GM19372 (cell line): Measurements from ENCODE around the gene TLE4.
A peak's percentile ranks its signal among the peaks of the same experiment; 100 is the strongest.

Experiments used
- ATAC-seq: cut with Tn5 transposase; IDR thresholded peaks from one replicate; pipeline ENCODE4 v1.9.1; 2021; ENCODE audit warnings: mild to moderate bottlenecking, low read depth, moderate library complexity; ENCODE audit not compliant: unreplicated experiment

Gene TLE4

DNA sequence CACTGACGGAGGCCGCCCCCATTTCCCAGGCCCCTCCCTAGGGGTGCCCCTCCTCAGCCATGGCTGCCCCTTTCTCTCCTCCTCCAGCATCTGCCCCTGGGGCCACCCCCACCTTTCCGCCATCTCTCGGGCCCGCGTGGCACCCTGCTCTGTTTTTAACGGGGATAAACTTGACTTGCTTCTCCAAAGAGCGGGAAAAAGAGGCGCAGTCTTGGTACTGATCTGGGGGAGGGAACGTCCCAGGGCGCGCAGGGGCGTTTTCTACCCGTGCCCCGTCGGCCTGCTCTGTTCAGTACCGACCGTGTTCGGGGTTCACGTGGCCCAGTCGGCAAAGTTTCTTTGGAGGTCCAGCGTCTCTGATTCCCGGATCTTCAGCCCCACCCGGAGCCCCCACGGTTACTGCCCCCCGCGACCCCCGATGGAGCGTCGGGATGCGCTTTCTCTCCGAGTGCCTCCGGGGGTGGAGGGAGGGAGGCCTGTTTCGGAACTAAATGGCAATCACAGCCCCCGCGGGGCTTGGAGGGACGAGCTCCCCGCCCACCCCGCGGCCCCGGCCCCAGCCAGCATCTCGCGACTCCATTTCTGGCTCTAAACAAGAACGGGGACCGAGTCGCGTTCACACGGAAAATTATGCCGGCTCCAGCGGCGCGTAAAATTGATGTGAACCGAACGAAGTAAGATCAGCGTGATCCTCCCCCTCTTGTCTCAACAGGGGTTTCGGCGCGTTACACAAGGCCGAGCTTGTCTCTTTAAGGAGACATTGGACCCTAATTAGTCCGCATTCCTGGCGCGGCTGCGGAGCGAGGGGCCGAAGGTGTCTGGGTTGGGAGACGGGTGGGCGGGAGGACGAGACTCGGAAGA is 1.1 kb upstream of the TLE4 start:
- peak; percentile 5 for ATAC-seq

DNA sequence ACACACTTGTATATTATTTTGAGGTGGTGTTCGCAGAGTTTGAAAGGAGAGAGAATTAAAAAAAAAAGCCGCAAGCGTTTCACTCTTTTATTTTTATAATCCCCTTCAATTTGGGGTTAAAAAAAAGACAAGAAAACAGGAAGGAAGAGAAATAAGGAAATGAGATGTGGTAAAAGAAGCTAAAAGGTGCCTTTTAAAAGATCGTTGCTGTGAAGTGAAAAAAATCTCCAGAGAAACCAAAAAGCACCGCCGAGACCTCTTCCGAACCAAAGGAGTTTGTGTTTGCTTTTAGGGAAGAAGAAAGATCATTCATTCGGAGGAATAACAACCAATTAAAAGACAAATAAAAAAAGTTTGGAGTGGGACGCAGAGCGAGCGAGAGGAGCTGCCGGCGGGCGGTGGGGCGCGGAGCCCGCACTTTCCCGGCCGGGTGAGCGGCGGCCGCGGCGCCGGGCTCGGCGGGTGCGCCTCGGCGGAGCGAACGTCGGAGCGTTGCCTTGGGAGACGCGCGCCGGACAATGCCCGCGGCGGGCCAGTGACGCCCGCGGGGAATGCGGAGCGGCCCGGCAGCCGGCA is 355 bp downstream of the TLE4 start:
- ATAC-seq, result no peak

DNA sequence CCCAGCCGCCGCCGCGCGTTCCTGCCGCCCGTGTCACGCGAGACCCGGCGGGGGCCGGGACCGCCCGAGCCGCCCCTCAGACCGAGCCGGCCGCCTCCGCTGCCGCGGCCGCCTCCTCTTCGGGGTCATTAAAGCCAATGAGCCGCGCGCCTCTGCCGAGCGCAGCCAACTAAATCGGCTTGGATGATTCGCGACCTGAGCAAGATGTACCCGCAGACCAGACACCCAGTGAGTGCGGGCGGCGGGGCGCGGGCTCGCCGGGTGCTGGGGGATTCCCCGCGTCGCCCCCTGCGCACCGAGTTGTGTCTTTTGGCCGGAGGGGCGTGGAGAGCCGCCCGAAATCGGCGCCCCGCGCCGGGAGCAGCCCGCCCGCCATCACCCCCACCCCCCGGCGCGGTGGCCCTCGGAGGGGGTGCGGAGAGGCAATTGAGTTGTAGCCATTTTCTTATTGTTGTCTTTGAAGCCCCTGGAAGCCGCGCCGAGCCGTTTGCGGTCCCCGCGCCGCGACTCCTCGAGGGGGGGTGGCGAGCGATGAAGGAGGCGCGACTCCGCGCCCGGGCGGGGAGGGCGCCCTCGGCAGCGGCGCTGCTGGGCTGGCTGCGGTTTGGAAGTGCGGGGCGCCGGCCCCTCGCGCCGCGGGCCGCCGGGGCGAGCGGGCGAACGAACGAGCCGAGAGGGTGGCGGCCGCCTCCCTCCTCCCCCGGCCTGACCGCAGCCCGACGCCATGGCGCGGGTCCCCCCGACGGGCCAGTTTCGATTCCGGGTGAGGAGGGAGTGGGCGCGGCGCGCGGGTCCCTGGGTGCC is 1.0 kb downstream of the TLE4 start:
- no peak for ATAC-seq

DNA sequence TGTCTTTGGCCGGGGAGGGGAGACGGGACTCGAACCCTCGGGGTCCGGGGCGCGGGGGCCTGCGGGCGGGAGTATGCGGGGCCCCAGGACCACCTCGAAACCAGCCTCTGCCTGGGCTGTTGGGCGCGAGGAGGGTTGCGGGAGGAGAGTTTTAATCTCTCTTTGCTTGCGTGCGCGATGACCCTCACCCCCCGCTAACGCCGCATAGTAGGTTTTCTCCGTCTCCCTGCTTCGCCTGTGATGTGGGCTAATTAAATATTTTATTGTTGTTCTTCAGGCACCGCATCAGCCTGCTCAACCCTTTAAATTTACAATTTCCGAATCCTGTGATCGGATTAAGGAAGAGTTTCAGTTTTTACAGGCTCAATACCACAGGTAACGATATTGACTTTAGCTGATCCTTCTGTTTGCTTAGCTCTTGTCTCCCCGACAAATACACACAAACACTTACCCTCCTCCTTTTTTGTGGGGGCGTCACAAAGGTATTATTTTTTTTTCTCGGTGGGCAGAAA is 1.7 kb downstream of the TLE4 start:
- ATAC-seq, result no peak

DNA sequence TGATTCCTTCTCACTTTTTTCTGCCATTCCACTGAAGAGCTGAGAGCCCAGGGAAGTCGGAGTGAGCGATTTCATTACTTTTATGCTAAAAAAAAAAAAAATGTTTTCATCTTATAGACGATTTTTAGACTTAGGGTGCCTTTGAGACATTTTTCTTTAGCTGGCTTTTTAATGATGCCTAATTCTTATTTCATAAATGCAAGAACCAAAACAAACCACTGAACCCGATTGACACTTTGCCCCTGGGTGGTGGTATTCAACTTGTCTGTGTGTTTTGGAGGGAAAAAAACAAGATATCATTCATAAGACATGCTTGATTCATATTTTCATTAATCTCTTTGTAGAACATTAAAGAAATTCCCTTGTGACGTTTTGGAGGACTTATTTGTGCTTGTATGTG is 2.4 kb downstream of the TLE4 start:
- ATAC-seq, result no peak

DNA sequence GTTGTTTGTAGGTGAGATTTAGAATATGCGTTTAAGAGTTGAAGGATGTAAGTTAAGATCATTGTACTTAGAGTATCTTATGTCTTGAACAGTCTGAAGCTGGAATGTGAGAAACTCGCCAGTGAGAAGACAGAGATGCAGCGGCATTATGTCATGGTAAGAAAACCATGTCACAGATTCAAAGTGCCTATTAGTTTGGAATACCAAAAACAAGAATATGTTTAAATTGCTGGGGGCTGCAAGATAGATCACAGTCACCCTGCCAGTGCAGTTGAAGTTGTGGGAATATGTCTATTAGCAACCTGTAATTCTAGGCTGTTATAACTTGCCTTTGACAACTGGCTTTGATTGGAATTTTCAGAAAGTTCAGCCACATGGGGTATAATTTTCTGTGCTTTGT is 3.0 kb downstream of the TLE4 start:
- no peak for ATAC-seq

DNA sequence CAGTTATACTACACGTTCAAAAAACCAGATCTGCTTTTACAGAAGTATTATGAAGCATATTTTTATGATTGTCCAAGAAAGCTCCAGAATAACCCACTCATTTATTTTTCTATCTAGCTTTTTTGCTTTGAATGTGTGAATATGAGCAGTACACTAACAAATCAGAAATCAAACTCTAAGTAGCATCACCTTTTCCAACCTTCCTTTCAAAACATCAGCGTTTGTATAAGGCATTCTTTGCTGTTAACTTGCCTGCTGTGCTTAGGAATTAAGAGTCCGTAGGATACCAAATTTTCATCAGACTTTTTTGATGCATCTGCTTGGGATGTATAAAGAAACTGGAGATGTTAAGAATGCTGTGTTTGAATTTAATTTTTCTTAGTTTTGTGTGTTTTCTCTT is 3.8 kb downstream of the TLE4 start:
- ATAC-seq, result no peak

DNA sequence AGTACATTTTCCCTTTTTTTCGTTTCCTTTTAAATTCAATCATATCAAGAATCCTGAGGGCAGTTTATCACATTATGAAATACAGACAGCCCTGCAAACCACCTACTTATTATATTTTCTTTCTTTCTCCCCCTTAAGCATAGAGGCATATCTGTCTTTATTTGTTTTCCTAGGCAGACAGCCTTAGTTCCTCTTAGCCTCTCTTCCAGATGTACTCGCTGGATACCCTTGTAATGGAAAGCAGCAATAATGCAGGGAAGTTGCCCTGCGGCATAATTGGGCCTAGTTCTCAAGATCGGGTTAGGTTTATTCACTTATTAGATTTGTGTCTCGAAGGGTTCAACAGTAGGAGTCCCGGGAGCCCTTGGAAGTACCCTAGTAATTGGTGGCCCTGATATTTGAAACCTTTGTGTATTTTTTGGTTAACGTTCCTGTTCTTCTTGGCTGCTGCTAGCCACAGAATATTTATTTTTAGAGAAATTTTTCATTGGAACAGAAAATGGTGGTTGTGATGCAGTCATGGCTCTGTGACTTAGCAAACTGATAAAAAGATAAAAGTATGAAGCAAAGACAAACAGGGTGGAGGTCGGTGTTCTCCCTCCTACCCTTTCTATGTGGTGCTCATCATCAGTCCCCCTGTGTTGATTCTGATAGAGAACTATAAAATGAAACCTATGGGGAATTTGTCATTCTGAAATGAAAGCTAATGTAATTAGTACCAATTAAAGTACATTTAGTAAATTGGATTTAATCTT is 6.4 kb downstream of the TLE4 start:
- no peak for ATAC-seq

DNA sequence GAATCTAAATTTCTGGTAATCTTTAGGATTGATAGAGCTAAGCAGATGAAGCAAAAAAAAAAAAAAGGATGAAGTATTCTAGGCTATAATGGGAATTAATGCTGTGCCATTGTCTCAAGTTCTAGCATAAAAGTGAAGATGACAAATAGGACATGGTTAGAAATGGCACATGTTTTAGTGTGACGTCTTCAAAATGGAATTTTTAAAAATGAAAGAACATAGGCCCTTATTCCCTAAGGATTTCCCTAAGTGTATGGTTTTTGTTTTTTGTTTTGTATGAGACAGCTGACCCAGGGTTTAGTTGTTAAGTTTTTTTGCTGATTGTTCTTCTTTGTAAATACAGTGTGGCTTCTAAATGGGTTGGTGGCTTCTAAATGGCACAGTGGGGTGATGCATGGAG is 7.1 kb downstream of the TLE4 start:
- no peak for ATAC-seq

DNA sequence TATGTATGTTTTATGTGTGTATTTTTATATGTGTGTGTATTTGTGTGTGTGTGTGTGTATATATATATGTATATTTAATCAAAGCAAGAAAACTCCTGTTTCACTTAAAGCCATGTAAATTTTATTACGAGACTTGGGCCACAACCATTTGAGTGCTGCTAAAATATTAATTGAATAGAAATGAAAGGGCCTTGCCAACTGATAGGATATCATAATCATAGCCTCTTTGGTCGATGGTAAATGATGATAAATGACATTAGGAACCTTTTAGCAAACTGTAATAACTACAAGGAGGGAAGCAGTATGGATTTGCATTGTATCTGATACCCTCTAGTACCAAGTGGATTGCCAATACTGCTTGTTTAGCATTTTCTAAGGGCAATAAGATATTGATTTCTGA is 7.9 kb downstream of the TLE4 start:
- ATAC-seq, result no peak

DNA sequence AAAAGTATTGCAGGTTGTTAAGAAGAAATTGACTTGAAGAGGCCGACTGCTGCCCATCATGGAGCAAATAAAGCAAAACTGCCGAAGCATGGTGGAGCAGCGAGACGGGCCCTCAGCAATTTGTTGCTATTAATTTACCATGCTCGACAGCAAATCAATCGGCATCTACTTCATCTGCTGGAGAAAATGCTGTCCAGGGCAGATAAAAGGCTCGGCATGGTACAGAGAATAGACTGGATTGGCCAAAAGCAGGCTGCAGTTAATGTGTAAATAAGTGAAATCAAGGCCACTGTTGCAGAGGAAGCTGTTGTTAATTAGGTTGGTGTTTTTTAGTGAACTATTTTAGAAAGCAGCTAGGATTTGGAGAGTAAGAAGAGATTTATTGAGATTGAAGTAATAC is 8.3 kb downstream of the TLE4 start:
- ATAC-seq, result no peak

DNA sequence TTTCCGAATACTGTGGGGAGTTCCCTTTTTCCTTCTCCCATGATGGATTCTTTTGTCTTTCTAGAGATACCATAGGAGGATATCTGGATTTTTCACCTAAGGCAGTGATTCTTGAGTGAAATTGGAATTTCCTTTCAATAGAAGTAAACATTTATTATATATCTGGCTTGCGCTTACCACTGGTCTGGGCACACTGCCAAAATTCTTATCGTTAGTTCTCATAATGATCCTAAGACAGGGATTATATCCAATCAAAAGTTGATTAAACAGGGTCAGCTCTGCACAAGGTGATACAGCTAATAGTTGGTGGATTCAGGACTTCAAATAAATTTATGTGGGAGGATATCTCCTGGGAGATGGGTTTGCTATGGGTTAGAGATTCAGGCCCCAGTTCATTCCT is 9.6 kb downstream of the TLE4 start:
- no peak for ATAC-seq

DNA sequence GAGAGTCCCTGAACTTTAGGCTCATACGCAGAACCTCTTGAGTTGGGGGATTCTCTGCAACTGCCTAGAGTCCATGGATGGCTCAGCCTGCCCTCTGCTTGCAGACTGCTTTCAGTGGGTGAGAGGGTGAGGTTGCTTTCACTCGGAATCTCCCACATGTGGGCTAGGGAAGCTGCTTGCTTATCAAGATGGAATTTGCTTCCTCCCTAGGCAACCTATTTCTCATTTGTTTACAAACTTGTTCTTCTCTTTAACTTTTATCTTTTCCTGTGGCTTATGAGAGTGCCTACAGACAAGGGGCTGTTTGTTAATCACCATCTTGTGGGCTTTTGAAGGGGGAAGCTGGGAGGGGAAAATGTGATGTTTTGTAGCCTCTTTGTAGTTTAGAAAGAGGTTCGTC is 10.0 kb downstream of the TLE4 start:
- no peak for ATAC-seq

DNA sequence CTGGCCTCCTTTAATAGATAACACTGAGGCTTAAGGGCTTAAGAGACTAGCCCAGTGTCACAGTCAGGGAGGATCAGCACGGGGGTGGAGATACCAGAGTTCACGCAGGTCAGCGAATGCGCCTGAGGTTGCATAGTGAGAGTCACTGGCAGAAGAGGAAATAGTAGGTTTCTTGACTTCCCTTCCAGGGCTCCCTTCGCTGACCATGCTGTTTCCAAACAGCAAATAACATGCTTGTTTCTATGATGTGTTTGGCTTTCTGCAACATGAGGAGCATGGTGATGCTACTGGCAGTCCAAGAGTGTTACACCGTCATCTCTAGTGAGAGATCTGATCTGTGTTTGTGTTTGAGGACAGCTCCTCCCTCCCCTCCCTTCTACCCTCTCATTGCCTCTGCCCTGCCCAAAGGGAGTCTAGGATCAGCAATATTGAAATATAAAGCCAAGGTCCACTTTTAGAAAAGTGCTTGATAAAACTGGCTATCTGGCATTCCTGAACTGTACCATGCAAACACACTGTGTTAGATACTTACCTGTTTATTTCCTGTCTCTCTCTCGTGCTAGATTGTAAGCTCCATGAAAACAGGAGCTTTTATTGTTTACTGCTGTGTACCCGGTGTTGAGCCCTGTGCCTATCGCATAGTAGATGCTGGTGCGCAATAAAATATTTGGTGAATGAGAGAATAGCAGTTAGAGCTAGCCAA is 12.3 kb downstream of the TLE4 start:
- no peak for ATAC-seq

DNA sequence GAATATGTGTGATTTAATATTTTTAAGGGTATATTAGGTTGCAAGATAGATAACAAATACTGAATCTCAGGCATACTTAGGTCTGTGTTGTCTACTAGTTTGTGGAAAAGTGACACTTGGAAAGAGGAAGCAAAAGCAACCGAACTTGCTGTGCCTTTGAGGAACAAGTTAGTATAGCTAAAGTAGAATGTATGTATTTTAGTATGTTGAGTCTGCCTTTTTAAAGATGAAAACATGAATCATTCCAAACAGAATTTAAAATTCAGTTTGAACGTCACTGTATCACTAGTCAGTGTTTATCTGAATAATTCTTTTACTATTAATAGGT is 12.9 kb downstream of the TLE4 start:
- no peak for ATAC-seq

DNA sequence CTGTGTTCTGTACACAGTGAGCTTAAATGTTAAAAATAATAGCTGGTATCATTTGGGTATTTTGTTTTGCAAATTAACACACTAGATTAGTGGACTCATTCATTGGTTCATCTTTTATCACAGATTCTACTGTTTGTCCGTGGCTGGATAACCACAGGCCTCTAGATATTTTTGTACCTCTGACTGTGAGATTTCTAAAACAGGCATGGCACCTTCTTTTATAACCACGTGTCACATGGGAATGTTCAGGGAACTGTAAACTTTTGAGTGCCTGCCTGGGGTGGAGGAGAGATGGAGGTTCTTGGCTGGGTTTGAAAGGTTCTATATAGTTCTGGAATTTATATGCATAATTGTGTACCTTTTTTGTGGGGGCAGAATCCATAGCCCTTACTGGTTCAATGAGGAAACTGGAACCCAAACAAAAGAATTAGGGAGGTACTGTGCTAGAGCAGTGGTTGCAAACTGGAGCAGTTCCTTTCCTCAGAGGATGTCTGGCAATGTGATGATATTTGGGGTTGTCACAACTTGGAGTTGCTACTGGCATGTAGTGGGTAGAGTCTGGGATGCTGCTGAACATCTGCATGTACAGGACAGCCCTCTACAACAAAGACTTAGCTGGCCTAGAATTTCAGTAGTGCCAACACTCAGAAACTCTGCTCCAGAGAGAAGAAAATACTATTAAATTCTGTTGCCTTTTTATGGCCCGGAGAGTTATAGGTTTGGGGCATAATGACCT is 16.9 kb downstream of the TLE4 start:
- no peak for ATAC-seq

DNA sequence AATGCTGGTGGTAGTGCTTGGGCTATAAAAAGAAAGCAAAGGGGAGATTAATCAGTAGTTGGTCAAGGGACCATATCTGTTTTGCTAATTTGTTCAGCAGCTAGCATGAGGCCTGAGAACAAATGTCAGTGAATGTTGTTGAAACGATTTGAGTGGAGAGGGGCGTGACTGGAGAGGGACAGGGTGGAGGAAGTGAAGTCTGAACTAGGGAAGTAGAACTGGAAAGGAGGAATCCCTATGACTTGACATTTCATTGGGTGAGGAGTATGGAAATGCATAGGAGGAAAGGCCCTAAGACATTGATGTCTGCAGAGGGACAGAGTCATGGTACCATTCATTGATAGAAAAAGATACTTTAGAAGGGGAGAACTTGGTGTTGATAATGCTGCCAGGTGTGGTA is 19.7 kb downstream of the TLE4 start:
- no peak for ATAC-seq

DNA sequence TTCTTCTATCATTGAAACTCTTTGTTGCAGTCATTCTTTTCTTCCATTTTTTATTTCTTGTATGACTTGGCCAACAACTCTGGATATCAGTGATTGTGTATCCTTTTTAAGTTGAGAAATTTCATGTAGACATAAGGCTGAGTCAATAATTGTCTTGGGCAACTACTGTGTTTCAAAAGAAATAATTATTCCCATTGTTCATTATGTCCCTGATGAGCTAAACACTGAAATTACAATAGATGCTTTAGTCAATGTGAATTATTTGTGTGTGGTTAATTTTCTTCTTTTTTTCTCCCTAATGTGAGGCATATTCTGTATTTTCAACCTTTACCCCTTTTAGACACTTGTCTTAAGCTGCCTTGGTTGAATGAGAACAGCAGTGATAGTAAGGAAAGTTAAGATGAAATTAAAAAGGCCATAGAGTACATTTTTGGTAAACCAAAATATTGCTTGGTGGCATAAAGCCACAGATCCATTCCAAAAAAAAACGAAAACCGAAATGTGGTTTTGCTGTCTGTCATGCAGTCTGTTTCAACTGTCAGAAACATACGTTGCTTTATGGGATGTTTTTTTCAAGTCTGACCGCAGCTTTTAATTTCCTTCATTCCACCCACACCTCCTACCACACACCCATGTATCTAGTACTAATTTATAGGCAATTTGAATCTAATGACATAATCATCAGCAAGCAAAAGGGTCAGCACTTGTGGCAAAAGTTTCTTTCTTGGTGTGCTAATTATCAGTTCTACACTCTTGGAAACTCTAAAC is 21.1 kb downstream of the TLE4 start:
- no peak for ATAC-seq
